ENCODE data around the gene PRORP. TPM values are rescaled to one million over a fixed set of nuclear protein-coding genes. Genes with fewer than 3 reads are reported as not detected.

The PRORP gene
- polyA plus RNA-seq, 1 of the 3 experiments (the other 2 are of a cell fraction) = 17.9 TPM

DNA sequence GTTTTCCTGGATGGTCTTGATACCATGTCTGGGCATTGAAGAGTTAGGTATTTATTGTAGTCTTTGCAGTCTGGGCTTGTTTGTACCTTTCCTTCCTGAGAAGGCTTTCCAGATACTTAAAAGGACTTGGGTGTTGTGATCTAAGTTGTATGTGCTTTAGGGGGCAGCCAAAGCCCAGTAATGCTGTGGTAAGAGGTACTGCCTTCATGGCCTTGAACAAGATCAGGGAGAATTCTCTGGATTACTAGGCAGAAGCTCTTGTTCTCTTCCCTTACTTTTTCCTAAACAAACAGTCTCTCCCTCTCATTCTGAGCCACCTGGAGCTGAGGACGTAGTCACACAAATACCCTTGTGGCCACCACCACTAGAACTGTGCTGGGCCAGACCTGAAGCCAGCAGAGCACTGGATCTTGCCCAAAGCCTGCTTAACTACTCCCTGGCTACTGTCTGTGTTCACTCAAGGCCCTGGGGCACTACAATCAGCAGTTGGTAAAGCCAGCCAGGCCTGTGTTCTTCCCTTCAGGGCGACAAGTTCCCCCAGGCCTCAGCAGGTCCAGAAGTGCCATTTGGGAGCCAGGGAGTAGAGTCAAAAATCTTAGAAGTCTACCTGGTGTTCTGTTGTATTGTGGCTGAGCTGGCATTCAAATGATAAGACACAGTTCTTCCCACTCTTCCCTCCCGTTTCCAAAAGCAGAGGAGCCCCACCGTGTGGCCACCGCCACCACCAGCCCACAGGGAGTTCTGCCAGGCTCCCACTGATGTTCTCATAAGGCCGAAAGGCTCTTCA is 11.4 kb downstream of the PRORP start:
- H3F3A ChIP-seq (replicated peaks; ENCODE audit: insufficient read depth) = no peaks in the 10 kb centered on the region
- H3K4me1 ChIP-seq (ENCODE audit: control insufficient read depth in 1 of 2, insufficient read depth in 2 of 2, low read depth in 1 of 2, low read length in 1 of 2) = no peaks in the 10 kb centered on the region
- peaks cover 46% of the 10 kb centered on the region; the same call in 1 of the 2 replicates for H3K79me2 ChIP-seq (ENCODE audit: insufficient read depth)
- H3K4me3 ChIP-seq (ENCODE audit: low read depth in 2 of 2, low read length in 1 of 2) = no peak overlapping the region
- WGBS (ENCODE audit: low lambda C conversion rate) = 81% methylated on average over 6 of the region's 6 CpGs
- H3K9ac ChIP-seq = no peak overlapping the region
- TF ChIP-seq SMC3 (IDR thresholded peaks at IDR 0.05; ENCODE audit: low read depth, low read length) (no peak), RAD21 (IDR thresholded peaks at IDR 0.05; ENCODE audit: low read length) (no peak), FOSL2 (IDR thresholded peaks at IDR 0.05; ENCODE audit: borderline replicate concordance, low read depth) (no peak), ELF1 (IDR thresholded peaks at IDR 0.05) (no peak), NRF1 (IDR thresholded peaks at IDR 0.05; ENCODE audit: low read depth, low read length) (no peak), TAF1 (IDR thresholded peaks at IDR 0.05; ENCODE audit: borderline replicate concordance, low read depth, low read length) (no peak), RFX5 (IDR thresholded peaks at IDR 0.05; ENCODE audit: low read length) (no peak), FOXM1 (IDR thresholded peaks at IDR 0.05; ENCODE audit: low read depth) (no peak), POLR2AphosphoS5 (IDR thresholded peaks at IDR 0.05; ENCODE audit: low read depth, low read length) (no peak), GATA2 (CRISPR knock-in tag; IDR thresholded peaks at IDR 0.05) (no peak), CHD2 (IDR thresholded peaks at IDR 0.05; ENCODE audit: low read length, partially characterized antibody) (no peak), EP300 (IDR thresholded peaks at IDR 0.05; ENCODE audit: borderline replicate concordance in 1 of 2, low read depth in 1 of 2, low read length in 1 of 2) (no peak), NFIC (IDR thresholded peaks at IDR 0.05; ENCODE audit: borderline replicate concordance) (no peak), TCF12 (IDR thresholded peaks at IDR 0.05) (no peak)
- TF ChIP-seq, protein P1, sequence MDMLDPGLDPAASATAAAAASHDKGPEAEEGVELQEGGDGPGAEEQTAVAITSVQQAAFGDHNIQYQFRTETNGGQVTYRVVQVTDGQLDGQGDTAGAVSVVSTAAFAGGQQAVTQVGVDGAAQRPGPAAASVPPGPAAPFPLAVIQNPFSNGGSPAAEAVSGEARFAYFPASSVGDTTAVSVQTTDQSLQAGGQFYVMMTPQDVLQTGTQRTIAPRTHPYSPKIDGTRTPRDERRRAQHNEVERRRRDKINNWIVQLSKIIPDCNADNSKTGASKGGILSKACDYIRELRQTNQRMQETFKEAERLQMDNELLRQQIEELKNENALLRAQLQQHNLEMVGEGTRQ (IDR thresholded peaks at IDR 0.05; ENCODE audit: borderline replicate concordance, low read depth, low read length) = no peak
- TF ChIP-seq, protein P2, sequence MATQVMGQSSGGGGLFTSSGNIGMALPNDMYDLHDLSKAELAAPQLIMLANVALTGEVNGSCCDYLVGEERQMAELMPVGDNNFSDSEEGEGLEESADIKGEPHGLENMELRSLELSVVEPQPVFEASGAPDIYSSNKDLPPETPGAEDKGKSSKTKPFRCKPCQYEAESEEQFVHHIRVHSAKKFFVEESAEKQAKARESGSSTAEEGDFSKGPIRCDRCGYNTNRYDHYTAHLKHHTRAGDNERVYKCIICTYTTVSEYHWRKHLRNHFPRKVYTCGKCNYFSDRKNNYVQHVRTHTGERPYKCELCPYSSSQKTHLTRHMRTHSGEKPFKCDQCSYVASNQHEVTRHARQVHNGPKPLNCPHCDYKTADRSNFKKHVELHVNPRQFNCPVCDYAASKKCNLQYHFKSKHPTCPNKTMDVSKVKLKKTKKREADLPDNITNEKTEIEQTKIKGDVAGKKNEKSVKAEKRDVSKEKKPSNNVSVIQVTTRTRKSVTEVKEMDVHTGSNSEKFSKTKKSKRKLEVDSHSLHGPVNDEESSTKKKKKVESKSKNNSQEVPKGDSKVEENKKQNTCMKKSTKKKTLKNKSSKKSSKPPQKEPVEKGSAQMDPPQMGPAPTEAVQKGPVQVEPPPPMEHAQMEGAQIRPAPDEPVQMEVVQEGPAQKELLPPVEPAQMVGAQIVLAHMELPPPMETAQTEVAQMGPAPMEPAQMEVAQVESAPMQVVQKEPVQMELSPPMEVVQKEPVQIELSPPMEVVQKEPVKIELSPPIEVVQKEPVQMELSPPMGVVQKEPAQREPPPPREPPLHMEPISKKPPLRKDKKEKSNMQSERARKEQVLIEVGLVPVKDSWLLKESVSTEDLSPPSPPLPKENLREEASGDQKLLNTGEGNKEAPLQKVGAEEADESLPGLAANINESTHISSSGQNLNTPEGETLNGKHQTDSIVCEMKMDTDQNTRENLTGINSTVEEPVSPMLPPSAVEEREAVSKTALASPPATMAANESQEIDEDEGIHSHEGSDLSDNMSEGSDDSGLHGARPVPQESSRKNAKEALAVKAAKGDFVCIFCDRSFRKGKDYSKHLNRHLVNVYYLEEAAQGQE (IDR thresholded peaks at IDR 0.05; ENCODE audit: low read depth, low read length) = no peak
- TF ChIP-seq, protein P3, sequence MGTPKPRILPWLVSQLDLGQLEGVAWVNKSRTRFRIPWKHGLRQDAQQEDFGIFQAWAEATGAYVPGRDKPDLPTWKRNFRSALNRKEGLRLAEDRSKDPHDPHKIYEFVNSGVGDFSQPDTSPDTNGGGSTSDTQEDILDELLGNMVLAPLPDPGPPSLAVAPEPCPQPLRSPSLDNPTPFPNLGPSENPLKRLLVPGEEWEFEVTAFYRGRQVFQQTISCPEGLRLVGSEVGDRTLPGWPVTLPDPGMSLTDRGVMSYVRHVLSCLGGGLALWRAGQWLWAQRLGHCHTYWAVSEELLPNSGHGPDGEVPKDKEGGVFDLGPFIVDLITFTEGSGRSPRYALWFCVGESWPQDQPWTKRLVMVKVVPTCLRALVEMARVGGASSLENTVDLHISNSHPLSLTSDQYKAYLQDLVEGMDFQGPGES (IDR thresholded peaks at IDR 0.05; ENCODE audit: low read depth, low read length) = no peak
- TF ChIP-seq, protein P4, sequence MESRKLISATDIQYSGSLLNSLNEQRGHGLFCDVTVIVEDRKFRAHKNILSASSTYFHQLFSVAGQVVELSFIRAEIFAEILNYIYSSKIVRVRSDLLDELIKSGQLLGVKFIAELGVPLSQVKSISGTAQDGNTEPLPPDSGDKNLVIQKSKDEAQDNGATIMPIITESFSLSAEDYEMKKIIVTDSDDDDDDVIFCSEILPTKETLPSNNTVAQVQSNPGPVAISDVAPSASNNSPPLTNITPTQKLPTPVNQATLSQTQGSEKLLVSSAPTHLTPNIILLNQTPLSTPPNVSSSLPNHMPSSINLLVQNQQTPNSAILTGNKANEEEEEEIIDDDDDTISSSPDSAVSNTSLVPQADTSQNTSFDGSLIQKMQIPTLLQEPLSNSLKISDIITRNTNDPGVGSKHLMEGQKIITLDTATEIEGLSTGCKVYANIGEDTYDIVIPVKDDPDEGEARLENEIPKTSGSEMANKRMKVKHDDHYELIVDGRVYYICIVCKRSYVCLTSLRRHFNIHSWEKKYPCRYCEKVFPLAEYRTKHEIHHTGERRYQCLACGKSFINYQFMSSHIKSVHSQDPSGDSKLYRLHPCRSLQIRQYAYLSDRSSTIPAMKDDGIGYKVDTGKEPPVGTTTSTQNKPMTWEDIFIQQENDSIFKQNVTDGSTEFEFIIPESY (IDR thresholded peaks at IDR 0.05; ENCODE audit: borderline replicate concordance, low read depth) = no peak
- POLR2A ChIA-PET = no interaction called here
- no peaks in the 10 kb centered on the region for H3K9me3 ChIP-seq
- H4K20me1 ChIP-seq (ENCODE audit: insufficient read depth) = no peaks in the 10 kb centered on the region
- H3K4me2 ChIP-seq = no peak overlapping the region
- no peaks in the 10 kb centered on the region for H3K27me3 ChIP-seq (ENCODE audit: insufficient read depth)
- no peak overlapping the region for H2AFZ ChIP-seq (ENCODE audit: low read depth)
- CTCF ChIA-PET = interaction anchor here (0.6 to 1.2 kb wide), 3 partner anchors 273 to 594 kb away, joined by 3 read pairs; no protein-coding TSS in a partner anchor
- no peak overlapping the region for H3K27ac ChIP-seq (ENCODE audit: low read depth in 2 of 2, low read length in 1 of 2)
- no peaks in the 10 kb centered on the region for H3K9me2 ChIP-seq
- H3K36me3 ChIP-seq (replicated peaks in 1 of 2; ENCODE audit: control insufficient read depth in 1 of 2, insufficient read depth in 2 of 2, low read length in 1 of 2) = peaks cover 7 to 24% of the 10 kb centered on the region in 2 experiments
- no peak for DNase-seq
